Endothelial cell of umbilical vein (primary cell): ENCODE data around the gene MBNL2. TPM values are rescaled to one million over a fixed set of nuclear protein-coding genes. Genes with fewer than 3 reads are reported as not detected.

ENCODE experiments used
- BruUV-seq: library from RNA; stranded (reverse); fragments of 400-500 nt; replicated peaks from 2 replicates; lab custom pipeline; 2021; lab: Mats Ljungman, UMichigan
- CTCF ChIA-PET: fragments of 300-600, 350-600 bp; sonication (Branson Sonifier 250); formaldehyde crosslinking; loops from one replicate; lab custom pipeline; 2021; ENCODE audit warnings: antibody characterized with exemption, inconsistent platforms; lab: Charles Lee
- POLR2A ChIA-PET: fragments of 300-600, 350-600 bp; sonication (Branson Sonifier 250); formaldehyde crosslinking; loops from one replicate; lab custom pipeline; 2021; ENCODE audit warnings: antibody characterized with exemption, inconsistent platforms; lab: Charles Lee
- DNase-seq: peaks from one replicate; pipeline ENCODE4 v3.0.0-alpha.2; 2011; ENCODE audit warnings: low read depth, low spot score
- FAIRE-seq: peaks from 2 replicates; lab custom pipeline; 2011; peaks lifted over from hg19 to GRCh38; lab: Jason Lieb, UNC
- H2AFZ ChIP-seq: 2 replicates; pipeline ENCODE4 v1.6.0; 2012; ENCODE audit warnings: low read depth, low read length, control low read depth, inconsistent platforms
- H3K27ac ChIP-seq: 2 replicates; pipeline ENCODE4 v1.5.1; 2011; ENCODE audit warnings: low read depth, mild to moderate bottlenecking, control low read depth, low read length, moderate library complexity; ENCODE audit not compliant: insufficient read depth
- H3K27me3 ChIP-seq, 2 experiments: 2 replicates each; pipeline versions ENCODE4 v1.6.0 to v1.6.1; 2011; ENCODE audit warnings: low read length in 2 of 2, mixed read lengths in 1 of 2; ENCODE audit not compliant: control insufficient read depth in 2 of 2, insufficient read depth in 2 of 2
- H3K36me3 ChIP-seq, 2 experiments: 2 replicates in 1 of 2; 3 replicates in 1 of 2; pipeline ENCODE4 v1.5.1; 2011; ENCODE audit warnings: low read length in 2 of 2, mild to moderate bottlenecking in 1 of 2, moderate library complexity in 1 of 2; ENCODE audit not compliant: control insufficient read depth in 2 of 2, insufficient read depth in 2 of 2; ENCODE audit errors: extremely low read depth in 1 of 2
- H3K4me1 ChIP-seq: 3 replicates; pipeline ENCODE4 v1.5.1; 2011; ENCODE audit warnings: mild to moderate bottlenecking, low read length; ENCODE audit not compliant: control insufficient read depth, insufficient read depth; ENCODE audit errors: extremely low read depth
- H3K4me2 ChIP-seq: 2 replicates; pipeline ENCODE4 v1.6.1; 2011; ENCODE audit warnings: low read length, control low read depth, mixed read lengths; ENCODE audit not compliant: insufficient read depth
- H3K4me3 ChIP-seq, 3 experiments: fragments of 200-600 bp in 1 of 3; sonication (generic), shearing (Covaris generic) in 1 of 3; replicated peaks in 1 of 3; 2 replicates each; pipeline ENCODE4 v1.5.1; 2011 to 2016; ENCODE audit warnings: control low read depth in 3 of 3, low read length in 3 of 3, mild to moderate bottlenecking in 2 of 3, inconsistent platforms in 1 of 3, low read depth in 1 of 3, moderate library complexity in 1 of 3; ENCODE audit not compliant: insufficient read depth in 1 of 3
- H3K79me2 ChIP-seq: 2 replicates; pipeline ENCODE4 v1.6.0; 2012; ENCODE audit warnings: low read length, inconsistent platforms; ENCODE audit not compliant: control insufficient read depth, insufficient read depth
- H3K9ac ChIP-seq: replicated peaks from 2 replicates; pipeline ENCODE3; 2011; ENCODE audit warnings: low read length, control low read depth; ENCODE audit not compliant: insufficient read depth; ENCODE audit errors: extremely low read depth
- H3K9me1 ChIP-seq: replicated peaks from 3 replicates; pipeline ENCODE4 v1.6.0; 2011; ENCODE audit warnings: mild to moderate bottlenecking, low read length; ENCODE audit not compliant: control insufficient read depth, insufficient read depth; ENCODE audit errors: extremely low read depth
- H3K9me3 ChIP-seq: replicated peaks from 2 replicates; pipeline ENCODE4 v1.5.1; 2012; ENCODE audit warnings: low read length, inconsistent platforms; ENCODE audit not compliant: control insufficient read depth, insufficient read depth
- H4K20me1 ChIP-seq: replicated peaks from 2 replicates; pipeline ENCODE3; 2011; ENCODE audit warnings: mild to moderate bottlenecking, low read length; ENCODE audit not compliant: control insufficient read depth, insufficient read depth; ENCODE audit errors: extremely low read depth
- CTCF ChIP-seq, 2 donors: IDR thresholded peaks; 1 replicate in 1 of 2; 2 replicates in 1 of 2; pipeline ENCODE4 v1.5.1; 2011; ENCODE audit warnings: low read length in 2 of 2, mild to moderate bottlenecking in 2 of 2, moderate library complexity in 2 of 2, control low read depth in 1 of 2, inconsistent platforms in 1 of 2, low read depth in 1 of 2; ENCODE audit not compliant: insufficient read depth in 1 of 2; ENCODE audit errors: extremely low read depth in 1 of 2
- EZH2 ChIP-seq: IDR thresholded peaks from 2 replicates; pipeline ENCODE4 v1.6.1; 2012; ENCODE audit warnings: borderline replicate concordance, low read depth, mild to moderate bottlenecking, moderate library complexity, low read length, inconsistent platforms; ENCODE audit not compliant: severe bottlenecking
- FOS ChIP-seq: IDR thresholded peaks from 2 replicates; pipeline ENCODE4 v1.6.1; 2011; ENCODE audit warnings: mild to moderate bottlenecking, low read length, moderate library complexity, borderline replicate concordance; ENCODE audit not compliant: insufficient read depth
- GATA2 ChIP-seq: IDR thresholded peaks from 2 replicates; pipeline ENCODE4 v1.7.0; 2011; ENCODE audit warnings: low read depth, mild to moderate bottlenecking, moderate library complexity, mixed read lengths, low read length; ENCODE audit not compliant: insufficient read length, insufficient read depth
- JUN ChIP-seq: IDR thresholded peaks from 2 replicates; pipeline ENCODE4 v1.6.1; 2011; ENCODE audit warnings: borderline replicate concordance, low read depth; ENCODE audit not compliant: insufficient read length, insufficient read depth
- MAX ChIP-seq: IDR thresholded peaks from 2 replicates; pipeline ENCODE4 v1.6.1; 2011; ENCODE audit not compliant: insufficient read depth, insufficient read length
- MYC ChIP-seq: IDR thresholded peaks from one replicate; pipeline ENCODE4 v1.6.1; 2011; ENCODE audit warnings: mild to moderate bottlenecking, low read depth, low read length
- POLR2A ChIP-seq: IDR thresholded peaks from 2 replicates; pipeline ENCODE4 v1.6.1; 2012; ENCODE audit warnings: low read depth, mild to moderate bottlenecking, control low read depth, low read length
- POLR2AphosphoS5 ChIP-seq: IDR thresholded peaks from 2 replicates; pipeline ENCODE4 v1.6.1; 2012; ENCODE audit warnings: low read depth, mild to moderate bottlenecking, control low read depth, low read length, moderate library complexity; ENCODE audit not compliant: insufficient read depth
- dilution Hi-C: fragments of 300-500 bp; cut with MboI; formaldehyde crosslinking; loops from one replicate; pipeline ENCODE4 v1.15.0; 2019; ENCODE audit warnings: low sequenced_read_pairs; ENCODE audit not compliant: extremely low pct_ligation_motif_present
- intact Hi-C: fragments of 100-400 bp; cut with micrococcal nuclease; formaldehyde crosslinking; loops from one replicate; pipeline ENCODE4 v1.10.0; 2022
- polyA plus RNA-seq, 4 experiments: library from polyadenylated mRNA; depleted of rRNA in 3 of 4; stranded (reverse) in 3 of 4; unstranded in 1 of 4; fragments of >200 nt; gene quantifications; 2 replicates each; pipeline versions ENCODE4 v1.2.1 to v1.2.3, GENCODE V29; 2011 to 2012; ENCODE audit warnings: missing spikeins in 1 of 4
- total RNA-seq: library from RNA; stranded (reverse); gene quantifications from 2 replicates; pipeline ENCODE4 v1.2.3, GENCODE V29; 2021

The MBNL2 gene
- total and polyA plus RNA-seq, 2 donors (not counting 3 experiments of a cell fraction or from before 2014, with no cell fraction given): 32.9 to 76.5 TPM

- H4K20me1 ChIP-seq: no peaks in the 10 kb centered on the region
- H3K79me2 ChIP-seq: no peaks in the 10 kb centered on the region
- no peaks in the 10 kb centered on the region for H3K9me3 ChIP-seq
- peaks cover 5 to 20% of the 10 kb centered on the region in 2 experiments for H3K36me3 ChIP-seq
- no peak overlapping the region for H3K4me3 ChIP-seq
- H3K27me3 ChIP-seq: no peaks in the 10 kb centered on the region
- TF ChIP-seq MYC (no peak), MAX (no peak), EZH2 (no peak), POLR2A (no peak), POLR2AphosphoS5 (no peak), FOS (no peak), CTCF (IDR thresholded peaks at IDR 0.05; ENCODE audit: extremely low read depth in 1 of 2, insufficient read depth in 1 of 2, low read depth in 1 of 2, low read length in 2 of 2) (no peak), JUN (no peak), GATA2 (no peak)
- no peak for FAIRE-seq
- BruUV-seq: no TSS peak
- intact Hi-C loops: no loop called here
- H3K27ac ChIP-seq: no peak overlapping the region
- H3K9ac ChIP-seq: no peak overlapping the region
- no peaks in the 10 kb centered on the region for H3K9me1 ChIP-seq
- CTCF ChIA-PET: interaction anchor here (1.6 to 1.7 kb wide), 2 partner anchors 244 kb away, joined by 5 to 8 read pairs; no protein-coding TSS in a partner anchor
- H2AFZ ChIP-seq: no peak overlapping the region
- H3K4me2 ChIP-seq: no peak overlapping the region
- POLR2A ChIA-PET: interaction anchor here (0.6 kb wide), 1 partner anchor 94 kb away, joined by 3 read pairs; no protein-coding TSS in a partner anchor
- dilution Hi-C loops: no loop called here
- H3K4me1 ChIP-seq: peaks cover 2% of the 10 kb centered on the region
- no peak for DNase-seq
Observed at GRCh38 chr13:97353927-97354675, 132.0 kb downstream of the MBNL2 start.
